GM18519 (cell line): Measurements from ENCODE around the gene DHCR24.

Experiments
- ATAC-seq: cut with Tn5 transposase; IDR thresholded peaks from one replicate; pipeline ENCODE4 v1.9.1; 2021; ENCODE audit warnings: mild to moderate bottlenecking, moderate library complexity; ENCODE audit not compliant: unreplicated experiment, low FRiP score

DHCR24 gene

DNA sequence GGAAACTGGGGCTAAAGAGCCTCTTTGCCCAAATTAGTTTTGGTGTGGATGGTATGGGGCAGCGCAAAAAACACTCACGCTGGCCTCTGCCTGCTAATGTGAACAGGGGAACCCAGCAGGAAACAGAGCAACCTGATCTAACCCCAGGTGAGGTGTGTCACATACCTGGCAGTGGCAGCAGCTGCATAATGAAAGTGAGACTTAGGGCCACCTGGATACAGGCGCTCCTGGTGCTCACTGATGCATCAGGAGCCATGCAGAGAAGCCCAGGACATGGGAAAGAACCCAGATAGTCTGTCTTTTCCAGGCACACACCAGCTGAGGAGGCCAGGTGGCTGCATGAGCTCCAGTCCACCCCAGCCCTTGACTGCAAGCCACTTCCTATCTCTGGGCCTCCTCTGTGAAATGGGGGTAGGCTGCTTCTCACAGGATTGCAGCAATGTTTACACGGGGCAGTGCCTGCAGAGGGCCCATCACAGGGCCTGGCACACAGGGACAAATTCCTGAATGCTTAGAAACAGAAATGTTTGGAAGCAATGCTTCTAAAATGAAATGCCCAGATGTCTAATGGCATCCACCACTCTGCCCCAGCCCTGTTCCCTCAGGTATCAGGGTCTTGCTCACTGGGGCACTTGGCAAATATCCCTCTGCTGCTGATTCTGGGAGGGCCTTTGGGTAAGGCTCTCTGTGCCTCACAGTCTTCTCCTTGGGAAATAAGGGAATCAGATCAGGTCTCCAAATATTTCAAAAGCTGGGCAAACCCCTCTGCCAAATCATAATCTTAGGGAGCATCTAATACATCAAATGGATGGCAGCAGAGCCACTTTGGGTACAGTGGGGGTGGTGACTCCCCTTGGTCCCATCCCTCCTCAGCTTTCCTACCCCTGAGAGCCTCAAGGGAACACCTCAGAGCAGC is 19.9 kb downstream of the DHCR24 start:
- no peak for ATAC-seq

DNA sequence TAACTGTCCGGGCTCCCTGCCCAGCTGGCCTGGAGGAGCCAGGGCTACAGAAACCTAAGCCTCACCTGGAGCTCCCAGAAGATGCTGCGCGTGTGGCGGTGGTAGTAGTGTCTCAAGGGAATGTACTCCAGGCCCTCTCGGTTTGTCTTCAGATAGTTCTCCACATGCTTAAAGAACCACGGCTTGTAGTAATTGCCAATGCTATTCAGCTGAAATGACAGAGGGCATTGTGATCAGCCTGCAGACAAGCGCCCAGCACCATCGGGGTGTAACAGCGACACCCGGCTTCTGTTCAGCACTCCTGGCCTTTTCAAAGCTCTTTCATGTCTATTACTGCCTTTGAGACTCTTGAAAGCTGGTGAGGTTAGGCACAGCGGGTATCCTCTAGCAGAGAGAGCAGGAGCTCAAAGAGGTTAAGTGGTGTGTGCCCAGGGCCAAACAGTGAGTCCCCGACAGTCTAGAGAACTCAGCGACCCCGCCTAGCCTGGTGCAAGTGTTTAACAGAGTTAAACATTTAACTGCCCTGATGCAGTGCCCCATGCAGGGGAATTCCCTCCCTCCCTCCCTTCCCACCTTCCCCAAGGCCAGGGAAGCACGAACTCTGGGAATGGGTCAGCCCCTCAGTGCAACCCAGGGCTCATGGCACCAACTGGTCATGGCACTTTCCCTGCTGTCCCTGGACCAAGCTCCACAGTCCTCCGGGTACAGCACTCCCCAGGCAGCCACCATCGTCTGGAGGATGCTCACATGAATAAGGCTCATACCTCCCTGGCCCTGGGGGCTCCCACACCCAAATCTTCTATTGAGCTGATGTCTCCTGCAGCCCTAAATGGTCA is 21.5 kb downstream of the DHCR24 start:
- no peak for ATAC-seq

DNA sequence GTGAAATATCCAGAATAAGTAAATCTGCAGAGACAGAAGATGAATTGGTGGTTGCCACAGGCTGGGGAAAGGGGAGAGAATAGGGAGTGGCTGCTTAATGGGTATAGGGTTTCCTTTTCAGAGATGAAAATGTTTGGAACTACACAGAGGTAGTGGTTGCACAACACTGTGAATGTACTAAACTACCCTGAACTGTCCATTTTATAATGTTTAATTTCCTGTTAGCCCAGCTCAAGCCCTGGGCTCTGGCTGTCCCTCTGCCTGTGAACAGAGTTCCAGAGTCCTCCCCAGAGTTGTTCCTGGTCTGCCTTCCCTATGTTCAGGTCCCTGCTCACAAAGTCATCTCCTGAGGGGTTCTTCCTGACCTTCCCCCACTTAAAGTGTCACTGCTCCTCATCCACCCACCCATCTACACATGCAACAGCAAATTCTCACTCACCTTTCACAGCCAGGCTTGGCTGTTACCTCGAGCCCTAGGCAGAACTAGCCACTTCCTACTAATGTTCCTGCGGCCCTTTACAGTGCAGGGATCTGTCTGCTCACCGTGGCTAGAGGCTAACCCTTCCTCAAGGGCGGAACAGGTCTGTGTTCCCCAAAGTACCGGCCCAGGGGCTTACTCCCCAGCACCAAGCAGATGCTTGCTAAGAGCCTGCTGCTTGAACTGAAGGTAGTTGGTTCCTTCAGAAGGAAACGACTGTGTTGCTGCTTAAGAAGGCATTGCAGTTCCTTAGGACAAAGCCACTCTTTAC is 22.4 kb downstream of the DHCR24 start:
- ATAC-seq = no peak

DNA sequence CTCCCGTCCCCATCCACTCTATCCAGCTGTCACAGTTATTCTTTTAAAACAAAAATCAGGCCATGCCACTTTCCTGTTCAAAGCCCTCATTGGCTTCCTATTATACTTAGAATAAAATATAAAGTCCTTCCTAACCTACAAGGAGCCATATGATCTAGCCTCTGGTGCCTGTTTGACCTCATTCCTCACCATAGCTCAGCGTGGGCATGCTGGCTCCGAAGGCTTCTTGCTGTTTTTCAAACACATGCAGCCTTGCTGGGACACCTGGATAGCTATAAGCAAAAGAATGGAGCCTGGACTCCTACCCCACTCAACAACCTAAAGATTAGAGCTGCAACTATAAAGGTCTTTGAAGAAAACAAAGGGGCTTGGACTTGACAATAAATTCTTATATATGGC is 23.7 kb downstream of the DHCR24 start:
- no peak for ATAC-seq

DNA sequence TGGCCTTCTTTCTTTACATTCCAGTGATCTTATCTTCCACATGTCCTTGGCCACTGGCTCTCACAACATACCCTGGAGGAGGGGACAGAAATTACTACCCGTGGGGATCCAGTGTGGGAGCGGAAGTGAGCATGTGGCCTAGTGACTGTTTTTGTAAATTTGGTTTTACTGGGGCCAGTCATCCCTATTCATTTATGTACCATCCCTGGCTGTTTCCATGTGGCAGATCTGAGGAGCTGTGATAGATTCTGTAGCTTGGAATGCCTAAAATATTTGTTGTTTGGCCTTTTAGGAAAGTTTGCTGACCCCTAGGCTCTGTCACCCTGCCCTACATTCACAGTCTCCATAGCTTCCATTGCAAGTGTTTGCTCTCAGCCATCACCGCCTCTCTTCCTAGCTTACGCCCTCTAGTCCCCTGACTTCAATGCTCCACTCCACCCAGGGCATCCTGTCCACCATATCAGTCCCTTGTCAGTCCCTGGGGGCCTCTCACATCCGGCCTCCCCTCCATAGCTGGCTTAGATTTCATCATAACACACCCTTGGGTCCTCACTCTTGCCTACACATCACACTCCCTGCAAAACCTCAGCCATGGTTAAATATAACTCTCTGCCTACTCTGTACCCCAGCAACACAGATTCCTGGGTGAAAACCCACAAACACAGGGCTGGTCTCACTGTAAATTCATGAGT is 25.8 kb downstream of the DHCR24 start:
- no peak for ATAC-seq

DNA sequence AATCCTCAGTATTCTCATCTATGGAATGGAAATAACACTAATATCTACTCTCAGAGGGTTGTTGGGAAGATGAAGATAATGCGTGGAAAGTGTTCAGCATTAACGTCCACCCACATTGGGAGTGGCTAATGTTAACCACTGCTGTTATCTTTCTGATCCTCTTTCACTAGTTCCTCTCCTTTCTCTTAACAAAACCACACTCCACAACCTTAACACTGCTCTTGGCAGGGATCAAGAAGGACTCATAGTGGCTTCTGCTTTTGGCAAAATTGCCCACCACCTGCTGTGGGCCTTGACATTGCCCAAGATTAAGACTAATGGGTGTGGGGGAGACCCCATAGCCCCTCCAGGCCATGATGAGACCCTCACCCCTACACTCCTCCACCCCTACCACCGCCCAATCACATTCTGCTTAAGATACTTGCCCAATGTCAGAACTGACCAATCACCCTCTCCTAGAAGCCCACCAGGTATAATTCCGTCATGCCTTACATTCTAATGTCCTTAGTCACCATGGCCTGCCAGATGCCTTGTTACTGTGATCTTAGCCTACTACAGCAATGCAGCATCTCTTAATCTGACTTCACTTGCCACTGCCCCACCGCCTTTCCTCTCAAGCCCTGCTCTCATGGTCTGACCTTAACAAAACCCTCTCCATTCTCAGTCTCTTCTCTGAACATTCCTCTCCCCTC is 27.1 kb downstream of the DHCR24 start:
- no peak for ATAC-seq

DNA sequence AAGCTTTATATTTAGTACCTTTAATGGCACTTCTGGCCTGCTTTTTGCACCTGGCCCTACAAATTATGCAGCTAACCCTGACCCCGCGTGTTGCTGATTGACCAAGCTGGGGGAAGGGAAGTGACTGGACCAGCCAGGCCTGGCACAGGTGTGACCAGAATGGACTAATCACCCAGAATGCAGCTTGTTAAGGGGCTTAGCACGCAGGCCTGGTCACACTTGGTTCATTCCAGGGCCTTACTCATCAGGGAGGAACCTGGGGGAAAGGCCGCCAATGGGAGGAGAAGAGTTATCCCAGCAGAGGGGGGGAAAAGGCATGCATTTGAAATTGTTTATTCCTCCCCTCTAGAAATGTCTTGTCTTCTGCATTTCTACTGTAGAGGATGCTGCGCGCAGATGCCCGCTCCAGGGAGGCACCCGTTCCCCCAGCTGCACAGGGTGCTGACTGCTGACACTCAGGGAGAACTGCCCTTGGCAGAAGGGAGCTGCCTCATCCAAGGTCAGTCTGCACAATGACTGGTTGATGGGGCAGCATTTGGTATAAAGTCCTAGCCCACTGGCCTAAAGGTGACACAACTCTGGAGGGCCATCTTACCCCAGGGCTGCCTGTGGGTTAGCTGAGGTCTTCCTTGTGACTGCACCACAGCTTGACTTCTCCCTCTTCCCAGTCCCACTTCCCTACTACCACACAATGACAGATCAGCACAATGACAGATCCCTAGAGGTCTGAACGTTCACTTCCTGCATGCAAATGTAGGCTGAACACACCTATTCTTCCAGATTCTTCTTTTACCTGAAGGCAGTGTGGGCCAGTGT is 29.0 kb downstream of the DHCR24 start:
- no peak for ATAC-seq

DNA sequence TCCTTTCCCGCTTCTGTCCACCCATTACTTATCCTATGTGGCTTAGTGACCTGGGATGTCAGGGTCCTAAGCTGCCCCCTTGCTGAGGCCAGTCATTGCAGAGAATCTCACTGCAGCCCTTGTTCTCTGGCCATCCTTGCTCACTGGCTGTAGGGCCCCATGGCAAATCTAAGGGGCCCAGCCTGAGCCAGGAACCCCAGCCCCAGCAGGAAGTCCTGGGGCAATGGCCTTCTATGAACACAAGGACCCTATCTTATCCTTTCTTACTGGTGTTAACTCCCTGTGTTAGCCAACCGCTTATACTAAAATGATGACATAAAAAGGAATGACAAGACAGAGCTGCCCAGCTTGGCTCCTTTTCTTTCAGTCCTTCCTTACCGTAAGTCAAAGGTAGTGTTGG is 29.9 kb downstream of the DHCR24 start:
- ATAC-seq = no peak

DNA sequence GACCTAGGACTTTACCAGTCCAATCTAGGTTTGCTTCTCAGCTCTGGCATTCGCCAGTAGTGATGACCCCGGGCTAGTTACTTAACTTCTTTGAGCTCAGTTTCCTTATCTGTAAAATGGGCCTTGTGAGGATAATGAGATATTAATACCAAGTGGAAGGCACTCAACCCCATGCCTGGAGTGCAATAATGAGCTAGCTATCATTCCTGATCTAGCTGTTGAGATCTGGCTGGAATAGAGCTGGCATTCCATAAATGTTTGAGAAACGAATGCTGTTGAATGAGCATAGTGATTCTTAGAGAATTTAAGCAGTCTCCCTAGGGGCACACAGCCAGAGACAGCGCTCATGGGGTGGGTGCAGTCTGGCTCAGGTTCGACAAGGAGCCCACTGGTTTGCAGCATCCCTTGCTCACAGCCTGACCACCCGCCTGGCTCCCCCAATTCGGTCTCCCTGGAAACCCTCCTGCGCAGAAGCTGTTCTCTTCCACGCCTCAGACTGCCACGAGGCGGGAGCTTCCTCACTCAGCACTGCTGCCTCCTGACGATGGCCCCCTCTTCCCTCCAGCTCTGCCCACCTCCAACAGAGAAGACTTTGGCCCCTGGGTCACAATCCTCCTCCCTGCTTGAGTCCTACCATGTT is 32.5 kb downstream of the DHCR24 start:
- no peak for ATAC-seq

DNA sequence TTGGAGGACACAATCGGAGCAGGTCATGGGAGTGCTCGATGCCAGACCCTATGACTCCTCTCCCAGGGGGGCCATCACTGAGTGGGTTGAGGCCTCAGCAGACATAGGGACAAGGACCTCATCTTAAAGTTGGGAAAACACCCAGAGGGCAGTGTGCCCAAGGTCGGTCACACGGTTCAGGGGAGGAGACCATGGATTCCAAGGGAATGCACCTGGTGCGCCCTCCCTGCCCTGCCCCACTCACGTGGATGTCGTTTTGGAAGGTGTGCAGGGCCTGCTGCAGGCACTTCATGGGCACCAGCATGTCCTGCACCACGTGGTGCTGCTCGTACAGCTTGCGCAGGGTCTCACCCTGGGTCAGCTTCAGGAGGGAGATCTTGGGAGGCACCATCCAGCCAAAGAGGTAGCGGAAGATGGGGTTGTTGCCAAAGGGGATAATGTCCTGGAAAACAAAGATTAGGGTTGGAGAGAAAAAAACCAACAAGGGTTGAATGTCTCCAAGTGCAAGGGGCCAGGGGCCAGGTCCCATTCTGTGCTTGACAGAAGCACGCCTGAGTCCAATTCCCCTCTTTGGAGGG is 33.1 kb downstream of the DHCR24 start:
- ATAC-seq = no peak

DNA sequence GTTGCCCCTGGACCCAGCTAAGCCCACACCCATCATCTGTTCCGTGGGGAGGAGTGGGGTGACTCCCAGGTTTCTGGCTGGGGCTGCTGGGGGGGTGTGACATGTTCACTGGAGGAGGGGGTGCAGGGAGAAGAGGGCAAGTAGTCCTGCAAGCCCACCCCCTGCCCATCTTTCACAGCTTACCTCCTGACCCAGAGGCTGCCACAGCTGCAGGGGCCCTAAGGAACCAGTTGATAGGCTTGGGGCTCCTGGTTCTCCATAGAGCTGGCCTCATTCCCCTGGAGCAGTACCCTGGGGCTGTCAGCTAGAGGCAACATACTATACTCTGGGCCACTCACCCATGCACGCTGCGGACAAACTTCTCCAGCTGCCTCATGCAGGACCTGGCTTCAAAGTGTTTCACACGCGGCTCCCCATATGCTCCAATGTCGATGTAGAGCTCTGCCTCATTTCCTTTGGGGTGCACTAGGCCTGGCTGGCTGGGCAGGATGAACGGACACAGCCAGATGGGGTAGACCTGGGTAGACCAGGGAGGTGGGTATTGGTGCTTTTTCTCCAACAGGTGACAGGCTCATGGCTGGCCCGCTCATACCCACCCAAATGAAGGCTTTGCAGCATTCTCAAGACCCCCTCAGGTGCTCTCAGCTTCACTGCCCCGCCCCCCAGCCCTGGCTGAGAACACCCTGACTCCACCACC is 33.8 kb downstream of the DHCR24 start:
- ATAC-seq = no peak

DNA sequence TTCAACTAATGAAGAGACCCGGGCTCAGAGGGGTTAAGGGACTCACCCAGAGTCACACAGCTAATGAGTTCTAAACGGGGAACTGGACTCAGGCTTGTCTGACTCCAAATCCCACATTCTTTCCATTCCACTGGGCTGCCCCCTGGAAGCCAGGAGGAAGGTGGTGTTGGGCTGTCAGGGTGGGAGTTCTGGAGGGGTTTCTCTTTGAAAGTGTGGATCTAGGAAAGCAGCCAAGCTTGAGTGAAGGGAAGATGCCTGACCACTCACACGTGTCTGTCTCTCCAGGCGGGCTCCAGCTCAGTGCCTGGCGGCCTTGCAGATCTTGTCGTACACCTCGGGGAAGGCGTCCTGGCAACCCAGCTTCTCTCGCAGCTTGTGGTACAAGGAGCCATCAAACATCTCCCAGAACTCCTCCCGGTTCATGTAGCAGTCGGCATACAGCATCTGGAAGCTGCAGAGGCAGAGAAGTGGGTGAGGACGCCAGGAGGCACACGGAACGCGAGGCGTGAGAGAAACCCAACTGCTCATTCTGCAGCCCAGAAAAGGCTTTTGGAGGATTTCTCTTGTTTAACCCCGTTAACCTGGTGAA is 35.0 kb downstream of the DHCR24 start:
- no peak for ATAC-seq

DNA sequence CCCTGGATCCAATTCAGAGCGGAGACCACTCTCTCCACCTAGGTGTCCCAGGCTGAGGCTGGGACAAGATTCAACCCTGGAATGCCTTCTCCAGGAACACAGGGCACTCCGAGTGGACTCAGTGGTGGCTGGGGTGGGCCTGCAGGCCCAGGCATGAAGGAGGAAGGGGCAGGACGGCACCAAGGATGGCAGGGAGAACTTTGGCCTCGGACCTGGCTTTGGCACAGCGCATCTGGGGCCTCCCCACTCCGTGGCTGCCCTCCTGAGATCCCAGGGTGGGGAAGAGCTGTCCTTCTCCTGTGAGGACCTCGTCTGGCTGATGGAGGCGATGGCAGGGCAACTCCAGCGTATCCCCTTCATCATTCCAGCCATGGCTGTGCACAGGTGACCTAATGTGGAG is 35.6 kb downstream of the DHCR24 start:
- no peak for ATAC-seq

DNA sequence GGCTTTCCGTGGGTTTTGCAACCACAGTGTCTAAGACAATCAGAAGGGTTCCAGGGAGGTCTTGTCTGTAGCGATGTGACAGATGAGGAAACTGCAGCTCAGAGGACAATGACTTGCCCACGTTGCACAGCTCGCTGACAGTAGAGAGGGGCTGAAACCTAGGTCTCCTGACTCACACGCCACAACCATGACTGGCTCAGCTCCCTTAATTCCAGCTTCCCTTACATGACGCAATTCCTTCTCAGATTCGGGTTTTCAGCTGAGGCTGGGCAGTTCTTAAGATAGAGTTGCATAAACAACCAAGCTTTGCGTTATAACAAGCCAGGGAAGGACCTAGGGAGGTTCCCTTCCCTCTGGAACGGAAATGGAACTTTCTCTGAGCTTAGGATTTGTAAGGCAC is 36.3 kb downstream of the DHCR24 start:
- no peak for ATAC-seq

DNA sequence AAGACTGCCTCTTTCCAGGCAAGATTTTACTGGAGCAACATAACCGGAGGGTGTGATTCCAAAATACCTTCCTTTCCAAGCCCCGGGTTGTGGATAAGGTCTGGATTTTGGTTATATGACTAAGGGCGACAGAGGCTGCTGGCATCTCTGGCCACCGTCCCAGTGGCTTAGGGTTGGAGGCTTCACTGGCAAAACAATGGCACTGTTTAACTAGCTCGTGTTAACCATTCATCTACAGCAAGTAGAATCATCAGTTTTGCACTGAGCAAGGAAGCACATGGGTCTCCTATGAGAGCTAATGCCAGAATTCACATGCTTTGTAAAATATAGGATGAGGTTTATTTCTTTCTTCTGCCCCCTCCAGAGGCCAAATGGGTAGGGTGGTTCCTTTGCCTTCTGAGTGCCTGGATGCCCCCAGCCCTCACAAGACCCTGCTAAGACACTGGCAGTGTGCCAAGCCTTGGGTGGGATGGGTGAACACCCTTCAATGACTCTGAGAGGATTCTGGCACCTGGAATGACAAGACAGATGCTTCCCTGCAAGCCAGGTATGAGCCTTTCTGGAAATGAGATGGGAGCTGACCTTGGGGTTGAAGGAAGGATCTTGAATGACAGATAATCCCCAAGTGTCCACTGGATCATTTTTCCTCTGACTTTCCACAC is 36.8 kb downstream of the DHCR24 start:
- no peak for ATAC-seq

DNA sequence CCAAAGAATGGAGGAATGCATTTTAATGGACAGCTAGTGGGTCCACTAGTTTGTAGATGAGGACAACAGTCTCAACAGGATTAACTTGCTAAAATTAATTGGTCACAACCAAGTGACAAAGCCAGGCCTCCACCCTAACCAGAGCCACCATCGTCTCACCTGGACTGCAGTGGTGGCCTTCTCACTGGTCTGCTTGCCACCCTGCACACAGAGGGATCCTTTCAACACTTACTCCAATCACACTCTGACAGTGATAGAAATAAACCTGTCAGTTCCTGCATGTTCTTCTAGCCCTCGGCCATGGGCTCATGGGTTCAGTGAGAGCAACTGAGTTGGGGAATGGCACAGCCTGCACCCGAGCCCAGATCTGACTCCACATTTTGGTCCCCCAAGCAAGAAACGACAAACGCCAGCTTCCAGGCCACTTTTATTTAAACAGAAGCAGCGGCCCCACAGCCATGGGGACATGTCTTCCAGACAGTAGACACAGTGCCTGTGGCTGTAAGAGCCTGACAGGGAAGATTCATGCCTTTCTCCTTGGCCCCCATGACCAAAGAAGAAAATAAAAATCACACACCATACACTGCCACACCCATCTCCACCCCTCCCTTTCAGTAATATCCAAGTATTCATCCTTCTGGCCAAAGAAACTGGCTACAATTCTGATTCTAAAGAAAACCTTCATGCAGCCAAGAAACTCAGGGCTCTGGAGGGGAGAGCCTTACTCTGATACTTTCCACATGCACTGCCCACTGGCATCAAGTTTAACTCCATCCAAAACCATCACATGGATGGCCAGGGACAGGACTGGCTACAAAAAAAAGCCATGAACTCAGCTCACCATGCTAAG is 37.6 kb downstream of the DHCR24 start:
- no peak for ATAC-seq
